Measurements from ENCODE around the gene PPL. TPM values are rescaled to one million over a fixed set of nuclear protein-coding genes. Genes with fewer than 3 reads are reported as not detected.
A peak's percentile ranks its signal among the peaks of the same experiment; 100 is the strongest.

PPL gene
- total RNA-seq, 1 donor from 2014 or later = 69.8 TPM

- no peak for DNase-seq
Measured at GRCh38 chr16:4884972-4885874, 51.7 kb downstream of the PPL start.

GRCh38 chr16:4884209-4884608 is 52.7 kb downstream of the PPL start:
- no peak for DNase-seq

GRCh38 chr16:4883501-4883900 is 53.4 kb downstream of the PPL start:
- no peak for DNase-seq

GRCh38 chr16:4882633-4883285 is 54.2 kb downstream of the PPL start:
- no peak for DNase-seq

DNA sequence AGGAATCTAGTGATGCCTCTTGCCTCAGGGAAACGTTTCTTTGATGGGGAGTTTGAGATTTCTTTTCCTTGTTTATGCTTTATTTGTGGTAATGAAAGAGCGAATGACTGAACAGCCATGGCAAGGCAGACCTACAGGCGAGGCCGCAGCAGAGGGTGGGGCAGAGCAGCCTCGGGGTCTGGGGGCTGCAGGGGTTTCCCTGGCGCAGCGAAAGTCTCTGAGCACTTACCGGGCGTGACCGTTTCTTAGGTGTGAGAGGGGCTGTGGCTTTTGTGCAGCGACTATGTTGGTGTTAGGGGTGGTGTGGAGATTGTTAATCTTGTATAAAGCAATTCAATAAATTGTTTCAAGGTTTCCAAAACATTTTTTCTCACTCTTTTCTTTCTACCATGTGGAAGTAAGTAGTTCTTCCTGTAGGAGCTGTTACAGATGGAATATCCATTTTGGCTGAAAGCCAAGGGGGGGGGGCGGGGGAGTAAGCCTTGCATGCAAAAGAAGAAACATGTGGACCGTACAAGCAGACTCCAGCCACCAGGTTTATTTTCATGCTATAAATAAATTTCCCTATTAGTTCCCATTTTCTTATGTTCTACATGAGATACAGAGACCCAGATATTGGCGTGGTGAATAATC is 54.8 kb downstream of the PPL start:
- peak; percentile 11 for DNase-seq

DNA sequence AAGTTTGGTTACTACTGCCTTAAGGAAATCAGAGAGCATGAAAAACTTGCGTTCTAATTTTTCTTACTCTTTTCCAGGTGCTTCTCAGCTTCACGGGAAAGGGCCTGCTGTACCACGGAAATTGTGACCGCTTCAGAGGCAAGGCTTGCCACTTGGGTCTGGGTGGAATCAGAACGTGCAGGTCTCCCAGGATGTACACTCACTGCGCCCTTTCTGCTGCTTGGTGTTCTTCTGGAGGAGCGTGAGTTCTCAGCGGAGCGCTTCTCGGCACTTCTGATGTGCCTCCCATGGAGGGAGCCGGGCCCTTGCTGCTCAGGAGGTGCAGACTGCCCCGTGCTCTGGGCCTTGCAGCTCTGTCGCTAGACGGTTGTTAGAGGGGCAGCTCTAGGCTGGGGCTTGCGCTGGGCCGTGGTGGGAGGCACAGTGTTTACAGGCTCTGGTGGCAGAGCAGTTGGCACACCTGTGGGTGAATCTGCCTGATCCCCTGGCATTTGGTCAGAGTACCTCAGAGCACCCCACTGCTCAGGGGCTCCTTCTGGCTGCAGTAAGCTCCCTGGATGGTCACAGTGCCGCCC is 56.9 kb downstream of the PPL start:
- DNase-seq = no peak

DNA sequence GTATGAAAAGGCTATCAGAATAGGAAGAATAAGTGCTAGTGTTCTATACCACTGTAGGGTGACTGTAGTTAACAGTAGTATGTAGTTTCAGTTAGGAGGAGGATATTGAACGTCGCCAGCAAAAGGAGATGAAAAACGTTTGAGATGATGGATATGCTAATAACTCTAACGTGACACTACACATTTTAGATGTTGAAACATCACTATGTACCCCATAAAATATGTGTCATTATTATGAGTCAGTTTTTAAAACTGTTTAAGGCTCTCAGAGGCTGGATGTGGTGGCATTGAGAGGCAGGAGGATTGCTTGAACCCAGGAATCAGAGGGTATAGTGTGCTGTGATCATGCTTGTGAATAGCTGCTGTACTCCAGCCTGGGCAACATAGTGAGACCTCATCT is 57.9 kb downstream of the PPL start:
- DNase-seq = no peak

- no peak for DNase-seq
Measured at GRCh38 chr16:4877380-4877685, 59.6 kb downstream of the PPL start.

- DNase-seq = no peak
Measured at GRCh38 chr16:4876646-4877379, 60.1 kb downstream of the PPL start.

GRCh38 chr16:4874666-4875065 is 62.3 kb downstream of the PPL start:
- no peak for DNase-seq

DNA sequence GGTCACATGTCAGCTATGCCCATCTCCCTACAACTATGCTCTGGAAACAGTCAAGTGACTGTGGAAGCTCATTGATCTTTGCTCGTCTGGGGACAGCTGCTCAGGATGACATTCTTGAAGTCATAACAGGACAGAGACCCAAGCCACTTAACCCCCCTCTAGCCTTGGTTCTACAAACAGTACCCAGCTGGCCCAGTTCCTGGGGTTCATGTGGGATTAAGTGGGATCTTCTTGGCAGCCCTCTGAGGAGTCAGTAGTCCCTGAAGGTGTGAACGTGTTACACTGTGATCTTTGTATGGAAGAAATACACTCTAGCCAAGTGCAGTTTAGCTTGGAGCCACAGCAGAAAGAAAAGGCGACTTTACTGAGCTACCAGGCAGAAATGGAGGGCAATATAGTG is 63.9 kb downstream of the PPL start:
- no peak for DNase-seq

GRCh38 chr16:4871071-4871470 is 65.9 kb downstream of the PPL start:
- DNase-seq = no peak

DNA sequence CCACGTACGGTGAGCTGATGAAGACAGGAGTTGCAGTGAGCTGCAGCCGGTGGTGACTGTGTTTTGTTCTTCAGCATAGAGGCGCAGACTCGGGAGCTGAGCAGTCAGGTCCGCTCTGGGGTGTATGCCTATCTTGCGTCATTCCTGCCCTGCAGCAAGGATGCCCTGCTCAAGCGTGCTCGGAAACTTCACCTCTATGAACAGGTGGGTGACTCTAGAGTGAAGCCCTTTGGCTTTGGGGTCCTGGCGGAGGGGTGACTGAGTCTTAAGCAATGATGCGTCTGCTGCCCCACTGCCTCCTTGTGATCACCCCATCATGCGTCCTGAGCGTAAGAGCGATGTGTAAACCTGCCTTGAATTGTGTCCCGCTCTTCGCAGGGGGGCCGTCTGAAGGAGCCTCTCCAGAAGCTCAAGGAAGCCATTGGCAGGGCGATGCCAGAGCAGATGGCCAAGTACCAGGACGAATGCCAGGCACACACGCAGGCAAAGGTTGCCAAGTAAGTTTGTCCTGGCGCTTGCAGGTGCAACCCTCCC is 66.7 kb downstream of the PPL start:
- DNase-seq = no peak

DNA sequence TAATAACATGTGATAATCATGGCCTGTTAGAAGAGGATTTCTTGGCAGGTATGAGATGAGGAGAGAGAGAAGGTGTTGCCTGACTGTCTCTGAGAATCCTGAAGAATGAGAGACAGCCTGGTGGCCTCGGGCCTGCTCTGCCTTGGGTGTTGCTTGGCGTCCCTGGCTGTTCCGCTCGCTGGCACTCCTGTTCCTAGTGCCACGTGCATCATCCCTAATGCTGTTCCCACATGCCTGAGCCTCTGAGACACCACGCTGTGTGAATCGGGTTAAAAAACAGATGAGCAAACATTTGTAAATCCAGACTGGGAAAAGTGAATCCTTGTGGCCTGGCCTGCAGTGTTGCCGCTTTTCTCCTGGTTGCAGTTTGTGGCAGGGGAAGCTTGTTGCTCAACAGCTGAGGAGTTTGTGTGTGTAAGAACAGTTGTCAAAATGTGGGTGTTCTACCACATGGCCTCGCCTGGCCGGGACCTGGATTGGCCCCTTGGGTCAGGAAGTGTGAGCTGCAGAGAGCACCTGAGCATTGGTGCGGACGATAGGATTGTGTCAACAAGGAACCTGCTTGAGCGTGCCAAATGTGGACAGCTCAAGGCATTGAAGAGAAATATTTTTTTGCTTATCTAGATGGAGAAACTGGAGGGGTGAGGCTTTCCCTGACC is 67.7 kb downstream of the PPL start:
- DNase-seq = no peak

DNA sequence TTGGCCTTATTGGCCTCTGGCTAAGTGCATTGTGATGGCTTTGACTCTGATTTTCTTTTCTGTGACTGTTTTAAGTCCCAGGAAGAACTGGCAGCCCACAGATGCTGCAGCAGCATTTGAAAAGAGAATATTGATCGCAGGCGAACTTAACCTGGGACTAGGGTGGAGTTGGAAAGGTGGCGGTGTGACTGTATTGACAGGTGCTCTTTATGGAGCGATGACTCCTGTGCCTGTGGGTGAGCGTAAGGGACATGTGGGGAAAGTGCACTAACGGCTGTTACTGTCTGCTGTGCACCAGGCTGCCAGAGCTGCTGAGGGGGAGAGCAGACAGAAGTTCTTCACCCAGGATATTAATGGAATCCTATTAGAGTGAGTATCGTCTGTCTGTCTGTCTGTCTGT is 68.4 kb downstream of the PPL start:
- no peak for DNase-seq

DNA sequence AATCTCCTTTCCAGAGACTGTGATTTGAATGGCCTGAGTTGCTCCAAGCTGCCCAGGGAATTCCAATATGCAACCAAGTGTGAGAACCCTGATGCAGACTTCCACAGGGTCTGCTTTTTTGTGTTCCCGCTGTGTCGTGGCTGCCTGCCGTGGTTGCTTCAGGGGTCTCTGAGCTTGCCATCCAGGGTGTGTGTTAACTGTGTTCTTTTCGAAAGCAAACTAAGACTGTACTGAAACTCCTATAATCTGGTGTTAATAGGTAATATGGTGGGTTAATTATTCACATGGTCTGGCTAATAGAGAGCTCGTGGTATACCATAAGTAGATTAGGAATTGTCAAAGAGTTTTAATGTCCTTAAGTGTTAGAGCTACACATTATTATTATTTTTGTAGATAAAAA is 68.9 kb downstream of the PPL start:
- DNase-seq = no peak

GRCh38 chr16:4866586-4866985 is 70.4 kb downstream of the PPL start:
- no peak for DNase-seq

- no peak for DNase-seq
Measured at GRCh38 chr16:4865231-4865860, 71.6 kb downstream of the PPL start.

- DNase-seq = no peak
Measured at GRCh38 chr16:4864728-4865127, 72.2 kb downstream of the PPL start.

DNA sequence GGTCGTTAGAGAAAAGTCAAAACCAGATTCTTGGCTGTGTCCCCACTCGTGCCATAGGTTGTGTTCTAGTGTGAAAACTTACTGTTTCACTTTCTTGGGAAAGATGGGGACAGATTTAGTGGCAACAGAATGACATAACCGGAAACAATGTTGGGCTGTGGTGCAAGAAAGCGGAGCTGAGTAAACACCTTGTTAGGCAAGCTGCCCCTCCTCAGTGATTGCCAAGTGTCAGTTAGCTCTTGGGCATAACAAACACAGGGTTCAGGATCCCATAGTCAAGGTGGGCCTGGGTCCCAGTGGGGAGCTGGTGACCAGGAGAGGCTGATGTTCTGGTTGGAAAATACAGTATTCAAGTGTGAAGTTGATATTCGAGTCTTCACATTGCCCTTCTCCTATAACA is 74.3 kb downstream of the PPL start:
- no peak for DNase-seq

DNA sequence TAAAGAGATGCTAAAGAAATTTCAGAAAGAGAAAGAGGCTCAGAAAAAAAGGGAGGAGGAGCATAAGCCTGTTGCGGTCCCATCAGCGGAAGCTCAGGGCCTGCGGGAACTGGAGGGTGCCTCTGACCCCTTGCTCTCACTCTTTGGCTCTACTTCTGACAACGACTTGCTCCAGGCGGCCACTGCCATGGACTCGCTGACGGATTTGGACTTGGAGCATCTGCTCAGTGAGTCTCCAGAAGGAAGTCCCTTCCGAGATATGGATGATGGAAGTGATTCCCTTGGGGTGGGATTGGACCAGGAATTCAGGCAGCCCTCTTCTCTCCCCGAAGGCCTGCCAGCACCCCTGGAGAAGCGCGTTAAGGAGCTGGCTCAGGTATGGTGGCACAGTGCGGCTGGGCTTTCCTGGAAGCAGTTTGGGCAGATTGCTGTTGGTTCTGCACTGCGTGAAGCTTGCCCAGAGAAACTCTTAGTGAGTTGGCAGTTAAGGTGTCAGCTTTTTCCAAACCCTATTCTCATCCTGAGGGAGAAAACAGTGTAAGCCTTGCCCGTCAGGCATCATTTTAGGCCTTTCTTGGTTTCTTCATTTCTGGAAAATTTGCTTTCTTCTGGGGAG is 76.1 kb downstream of the PPL start:
- no peak for DNase-seq

Data from skin of body (tissue), 2 donors.